Measurements from ENCODE around the gene CORO2B.
A peak's percentile ranks its signal among the peaks of the same experiment; 100 is the strongest.

Gene CORO2B

GRCh38 chr15:68554721-68555678, 23.8 kb upstream of the CORO2B start:
- DNase-seq: no peak

GRCh38 chr15:68555679-68556037, 23.1 kb upstream of the CORO2B start:
- no peak for DNase-seq

GRCh38 chr15:68556139-68556990, 22.4 kb upstream of the CORO2B start:
- DNase-seq: no peak

- no peak for DNase-seq
Measured at GRCh38 chr15:68557469-68558317, 21.1 kb upstream of the CORO2B start.

- DNase-seq: no peak
Measured at GRCh38 chr15:68558318-68559305, 20.2 kb upstream of the CORO2B start.

DNA sequence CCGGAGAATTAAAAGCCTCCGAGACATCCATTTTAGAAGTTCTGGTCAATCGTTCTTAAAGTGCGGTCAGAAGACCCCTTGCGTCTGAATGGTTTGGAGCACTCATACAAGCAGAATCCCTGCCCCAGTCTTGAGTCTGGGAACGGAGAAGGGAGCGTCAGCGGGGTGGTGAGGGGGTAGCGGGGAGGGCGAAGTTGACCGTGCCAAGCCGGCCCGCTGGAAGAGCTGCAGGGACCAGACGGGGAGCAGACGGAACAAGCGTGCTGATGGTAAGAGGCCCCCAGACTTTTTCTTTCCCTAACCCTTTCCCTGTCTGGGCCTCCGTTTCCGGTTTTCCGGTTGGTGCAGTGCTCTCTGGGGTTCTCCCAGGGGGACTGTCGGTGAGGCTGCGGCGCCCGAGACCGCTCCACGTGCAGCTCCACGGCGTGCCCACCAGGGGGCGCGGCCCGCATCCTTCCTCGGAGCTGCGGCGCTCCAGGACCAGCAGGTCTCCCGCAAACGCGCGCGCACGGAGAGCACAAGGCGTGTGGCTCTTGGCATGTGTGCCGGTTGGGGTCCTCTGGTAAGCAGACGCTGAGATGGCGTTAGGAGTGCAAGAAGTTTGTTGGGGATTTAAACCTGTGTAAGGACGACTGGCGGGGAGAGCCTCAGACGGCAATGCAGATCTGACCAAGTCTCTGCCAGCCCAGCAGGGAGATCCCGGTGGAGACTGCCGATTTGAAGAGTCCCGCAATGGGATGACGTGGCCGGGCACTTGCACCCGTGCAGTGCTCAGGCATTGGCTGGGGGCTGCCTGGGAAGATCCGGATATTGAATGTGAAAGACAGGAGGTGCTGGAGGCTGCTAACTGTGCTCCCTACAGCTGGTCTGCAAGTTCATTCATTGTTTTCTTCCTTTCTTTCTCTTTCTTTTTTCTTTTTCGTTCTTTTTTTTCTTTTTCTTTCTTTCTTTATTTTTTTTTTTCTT, 19.2 kb upstream of the CORO2B start:
- DNase-seq: peak; percentile 65 to 74

DNA sequence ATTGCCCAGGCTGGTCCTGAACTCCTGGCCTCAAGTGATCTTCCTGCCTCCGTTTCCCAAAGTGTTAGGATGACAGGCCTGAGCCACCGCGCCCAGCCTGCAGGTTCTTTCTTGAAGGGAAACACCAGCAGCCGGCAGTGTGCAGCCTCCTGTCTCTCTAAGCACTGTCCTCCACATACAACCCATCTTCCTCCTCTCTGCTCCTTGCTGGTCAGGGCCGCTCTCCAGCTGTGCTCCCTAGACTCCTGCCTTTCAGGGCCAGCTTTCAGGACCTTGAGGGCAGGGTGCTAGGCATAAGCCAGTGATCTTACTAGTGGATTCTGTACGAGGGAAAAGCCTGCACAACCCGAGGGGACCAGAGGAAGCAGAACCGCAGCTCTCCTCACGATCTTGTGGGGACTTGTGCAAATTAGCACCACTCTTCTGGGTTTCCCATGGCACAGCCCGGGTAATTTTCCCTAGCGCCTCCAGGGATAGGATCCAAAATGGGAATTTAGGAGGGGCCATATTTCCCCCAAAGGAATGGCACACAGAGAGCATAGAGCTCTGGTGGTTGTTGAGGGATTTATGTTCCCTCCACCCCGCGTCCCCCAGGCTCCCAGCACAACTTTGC, 18.2 kb upstream of the CORO2B start:
- DNase-seq: no peak

GRCh38 chr15:68561171-68561900, 17.5 kb upstream of the CORO2B start:
- no peak for DNase-seq

DNA sequence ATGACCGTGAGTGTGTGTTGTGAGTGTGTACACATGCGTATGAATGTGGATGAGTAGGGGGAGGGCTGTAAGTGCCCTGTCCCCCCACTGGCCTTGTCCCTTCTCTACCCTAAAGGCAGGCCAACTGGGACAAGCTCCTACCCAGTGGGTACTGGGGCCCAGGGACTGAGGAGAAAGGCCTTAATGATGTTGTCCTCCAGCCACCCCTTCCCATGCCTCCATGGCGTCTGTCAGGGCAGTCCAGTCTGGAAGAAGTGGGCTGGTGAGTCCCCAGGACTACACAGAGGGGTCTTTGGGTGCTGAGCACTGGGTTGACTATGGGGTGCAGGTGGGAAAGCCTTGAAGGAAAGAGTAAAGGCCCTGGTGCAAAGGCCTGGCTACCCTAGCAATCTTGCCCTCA, 16.9 kb upstream of the CORO2B start:
- DNase-seq: no peak

DNA sequence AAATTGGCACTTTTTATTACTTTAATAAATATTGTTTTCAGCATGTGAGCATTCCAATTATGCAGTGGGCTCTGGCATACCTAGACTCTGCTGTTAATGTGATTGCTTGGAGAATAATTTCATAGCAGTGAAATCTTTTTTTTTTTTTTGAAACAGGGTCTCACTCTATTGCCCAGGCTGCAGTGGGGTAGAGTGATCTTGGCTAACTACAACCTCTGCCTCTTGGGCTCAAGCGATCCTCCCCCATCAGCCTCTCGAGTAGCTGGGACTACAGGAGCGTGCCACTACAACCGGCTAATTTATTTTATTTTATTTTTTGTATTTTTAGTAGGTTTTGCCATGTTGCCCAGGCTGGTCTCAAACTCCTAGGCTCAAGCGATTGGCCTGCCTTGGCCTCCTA, 14.6 kb upstream of the CORO2B start:
- no peak for DNase-seq

DNA sequence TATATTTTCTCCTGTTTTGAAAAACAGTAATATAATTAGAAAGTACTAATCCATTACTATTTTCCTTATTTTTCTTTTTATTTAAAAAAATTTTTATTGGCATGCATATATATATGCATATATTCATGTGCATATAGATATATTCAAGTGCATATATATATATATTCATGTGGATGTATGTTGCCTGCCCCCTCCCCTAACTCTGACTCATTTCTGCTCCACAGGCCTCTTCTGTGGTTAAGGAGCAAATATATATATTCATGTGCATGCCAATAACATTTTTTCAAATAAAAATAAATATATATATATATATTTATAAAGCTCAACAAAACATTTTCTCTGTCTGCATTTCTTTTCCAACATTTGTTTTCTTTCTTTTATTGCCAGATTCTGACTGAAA, 13.6 kb upstream of the CORO2B start:
- no peak for DNase-seq

- DNase-seq: no peak
Measured at GRCh38 chr15:68565726-68566125, 13.1 kb upstream of the CORO2B start.

DNA sequence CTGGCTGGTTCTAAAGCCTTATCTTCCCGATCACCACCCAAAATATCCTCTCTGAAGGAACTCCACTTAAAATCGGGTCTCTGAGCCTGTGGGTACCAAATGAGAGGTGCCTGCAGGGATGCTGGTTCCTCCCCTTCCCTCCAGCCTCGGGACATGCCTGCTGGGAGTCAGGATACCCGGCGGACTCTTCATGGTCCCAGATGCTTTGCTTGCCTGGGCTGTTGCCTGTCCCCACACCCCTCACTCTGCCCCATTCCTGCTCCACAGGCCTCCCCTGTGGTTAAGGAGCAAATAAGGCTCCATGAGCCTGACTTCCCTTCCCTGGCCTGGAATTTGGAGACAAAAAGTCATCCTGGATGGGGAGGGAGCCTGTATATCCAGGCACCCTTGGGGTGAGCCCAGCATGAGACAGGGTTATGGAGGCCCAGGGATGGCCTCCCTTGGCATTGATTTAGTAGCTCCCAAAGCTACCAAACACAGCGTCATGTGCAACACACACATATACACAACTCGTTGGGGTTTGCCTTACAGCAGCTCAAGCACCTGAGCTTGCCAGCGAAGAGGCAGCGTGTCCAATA, 12.3 kb upstream of the CORO2B start:
- DNase-seq: no peak

GRCh38 chr15:68567345-68567744, 11.4 kb upstream of the CORO2B start:
- DNase-seq: no peak

DNA sequence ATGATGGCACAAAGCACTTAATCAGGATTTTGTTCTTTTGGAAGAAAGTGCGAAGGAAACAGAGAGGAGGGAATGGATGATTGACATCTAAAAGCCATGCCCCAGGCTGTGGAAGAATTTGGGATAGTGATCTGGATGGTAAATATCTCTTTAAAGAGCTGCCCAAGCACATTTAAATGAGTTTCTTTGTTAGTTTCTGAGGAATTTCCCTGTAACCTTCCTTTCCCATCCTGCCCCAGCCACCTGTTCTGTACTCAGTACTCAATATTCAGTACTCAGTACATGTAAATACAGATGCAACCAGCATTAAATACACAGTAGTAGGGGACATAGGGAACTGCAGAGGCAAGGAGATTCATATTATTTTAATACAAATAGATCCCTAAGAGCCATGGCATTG, 7.8 kb upstream of the CORO2B start:
- DNase-seq: no peak

- DNase-seq: no peak
Measured at GRCh38 chr15:68571582-68571981, 7.2 kb upstream of the CORO2B start.

GRCh38 chr15:68572309-68572708, 6.5 kb upstream of the CORO2B start:
- DNase-seq: no peak

DNA sequence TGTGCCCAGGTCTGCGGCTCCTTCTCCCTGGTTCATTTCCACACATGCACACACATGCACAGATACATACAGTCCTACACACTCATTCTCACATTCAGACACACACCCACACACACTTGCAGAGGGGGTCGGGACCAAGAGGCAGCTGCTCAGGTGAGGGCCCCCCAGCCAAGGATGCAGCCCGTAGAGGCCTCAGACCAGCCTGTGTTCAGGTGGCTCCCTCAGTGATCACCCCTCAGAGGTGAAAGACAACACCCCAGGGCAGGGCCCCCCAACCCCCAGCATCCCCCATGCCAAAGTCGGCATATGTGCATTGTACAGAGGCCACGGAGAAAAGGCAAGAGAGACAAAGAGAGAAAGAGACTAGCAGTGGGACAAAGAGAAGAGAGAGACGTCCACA, 5.9 kb upstream of the CORO2B start:
- no peak for DNase-seq

DNA sequence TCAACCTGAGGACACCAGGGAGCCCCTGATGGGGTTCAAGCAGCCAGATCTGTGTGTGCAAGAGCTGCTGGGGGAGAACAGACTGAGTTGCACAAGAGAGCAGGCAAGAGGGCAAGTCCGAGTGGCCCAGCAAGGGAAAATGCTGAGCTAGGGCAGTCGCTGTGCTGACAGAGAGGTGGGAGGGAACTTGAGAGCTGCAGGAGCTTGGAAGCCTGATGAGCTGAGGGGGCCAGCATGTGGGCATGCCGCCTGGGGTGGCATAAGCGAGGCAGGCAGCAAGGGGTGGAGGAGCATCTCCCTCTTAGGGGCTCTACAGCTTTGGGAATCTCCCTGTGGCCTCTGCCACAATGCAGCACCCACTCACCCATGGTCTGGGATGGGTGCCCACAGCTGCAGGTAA, 4.7 kb upstream of the CORO2B start:
- no peak for DNase-seq

Data from hippocampal formation (tissue), 2 donors.